K562 (cell line): Measurements from ENCODE around the gene ZNF740. TPM values are rescaled to one million over a fixed set of nuclear protein-coding genes. Genes with fewer than 3 reads are reported as not detected.

Experiments used
- AFF4 ChIP-seq: sonication (generic); formaldehyde crosslinking; IDR thresholded peaks from 2 replicates; pipeline ENCODE4 v1.8.0; 2023; ENCODE audit warnings: mild to moderate bottlenecking, missing genetic modification reagents
- ARHGAP35 ChIP-seq: fragments of 450-650 bp; IDR thresholded peaks from 2 replicates; pipeline ENCODE4 v1.6.1; 2018; ENCODE audit not compliant: partially characterized antibody
- BACH1 ChIP-seq: fragments of 200-800 bp; sonication (Bioruptor generic); IDR thresholded peaks from 2 replicates; pipeline ENCODE4 v1.6.1; 2016; ENCODE audit warnings: missing genetic modification characterization, missing compliant biosample characterization
- BCL6 ChIP-seq: fragments of 250-450 bp; sonication (Bioruptor Pico); IDR thresholded peaks from 2 replicates; pipeline ENCODE4 v1.4.0; 2020
- CBX3 ChIP-seq, 2 experiments: IDR thresholded peaks; 1 replicate in 1 of 2; 2 replicates in 1 of 2; pipeline ENCODE4 v1.6.1; 2012; ENCODE audit warnings: inconsistent platforms in 2 of 2, low read length in 2 of 2, borderline replicate concordance in 1 of 2, control low read depth in 1 of 2
- DDX20 ChIP-seq: fragments of 450-650 bp; IDR thresholded peaks from 2 replicates; pipeline ENCODE4 v1.6.1; 2016; ENCODE audit warnings: missing genetic modification characterization, low read depth, mild to moderate bottlenecking, missing compliant biosample characterization, moderate library complexity
- EP300 ChIP-seq: IDR thresholded peaks from 2 replicates; pipeline ENCODE4 v1.6.1; 2012; ENCODE audit warnings: low read length, improper control_type of control experiment
- IRF2 ChIP-seq: sonication (generic); formaldehyde crosslinking; IDR thresholded peaks from 2 replicates; pipeline ENCODE4 v1.8.1; 2022; ENCODE audit warnings: mild to moderate bottlenecking, missing genetic modification reagents
- MED1 ChIP-seq: sonication (generic); formaldehyde crosslinking; IDR thresholded peaks from 2 replicates; pipeline ENCODE4 v1.8.1; 2023; ENCODE audit warnings: missing genetic modification reagents, borderline replicate concordance
- NR2F6 ChIP-seq: fragments of 450-650 bp; formaldehyde crosslinking; IDR thresholded peaks from 2 replicates; pipeline ENCODE4 v1.4.0; 2020; ENCODE audit warnings: mild to moderate bottlenecking
- NR4A1 ChIP-seq, 2 experiments: fragments of 250-450 bp in 1 of 2; fragments of 450-650 bp in 1 of 2; sonication (Bioruptor Pico) in 1 of 2; IDR thresholded peaks; 2 replicates each; pipeline versions ENCODE4 v1.4.0 to v1.6.1; 2016 to 2020; ENCODE audit warnings: mild to moderate bottlenecking in 2 of 2, missing compliant biosample characterization in 1 of 2, missing genetic modification characterization in 1 of 2, moderate library complexity in 1 of 2
- PHF20 ChIP-seq: fragments of 450-650 bp; IDR thresholded peaks from 2 replicates; pipeline ENCODE4 v1.6.1; 2018; ENCODE audit not compliant: partially characterized antibody
- POLR2H ChIP-seq: IDR thresholded peaks from 2 replicates; pipeline ENCODE4 v1.6.1; 2016; ENCODE audit warnings: missing genetic modification characterization, low read depth, mild to moderate bottlenecking, control low read depth, missing compliant biosample characterization, moderate library complexity
- PTRF ChIP-seq: fragments of 450-650 bp; IDR thresholded peaks from 2 replicates; pipeline ENCODE4 v1.6.1; 2016; ENCODE audit warnings: mild to moderate bottlenecking, missing genetic modification characterization, missing compliant biosample characterization
- XRCC5 ChIP-seq: fragments of 200-400 bp; formaldehyde crosslinking; IDR thresholded peaks from 2 replicates; pipeline ENCODE4 v1.6.1; 2017; ENCODE audit warnings: low read depth, mild to moderate bottlenecking, low read length
- ZBTB11 ChIP-seq, 3 experiments: fragments of 200-800 bp in 1 of 3; fragments of 250-450 bp in 1 of 3; fragments of 450-650 bp in 1 of 3; sonication (Bioruptor Pico) in 1 of 3; sonication (Bioruptor generic) in 1 of 3; formaldehyde crosslinking in 1 of 3; IDR thresholded peaks; 2 replicates each; pipeline versions ENCODE4 v1.6.1 to v1.8.0; 2016 to 2022; ENCODE audit warnings: mild to moderate bottlenecking in 2 of 3, missing genetic modification characterization in 2 of 3, missing compliant biosample characterization in 1 of 3, moderate library complexity in 1 of 3
- ZBTB8A ChIP-seq: fragments of 450-650 bp; IDR thresholded peaks from 2 replicates; pipeline ENCODE4 v1.6.1; 2018; ENCODE audit warnings: mild to moderate bottlenecking, moderate library complexity; ENCODE audit not compliant: partially characterized antibody
- ZNF282 ChIP-seq: sonication (generic); formaldehyde crosslinking; IDR thresholded peaks from 2 replicates; pipeline ENCODE4 v1.8.1; 2023; ENCODE audit warnings: missing genetic modification reagents
- ZSCAN29 ChIP-seq: fragments of 450-650 bp; IDR thresholded peaks from 2 replicates; pipeline ENCODE4 v1.6.1; 2017
- polyA plus RNA-seq, 8 experiments: library from polyadenylated mRNA; depleted of rRNA in 4 of 8; stranded (reverse) in 5 of 8; unstranded in 3 of 8; fragments of >200 nt; fragmentation: Nextera tagmentation in 2 of 8; fragmentation: Illumina TruSeq in 1 of 8; extraction: Ambion mirVana in 2 of 8; extraction: Trizol in 1 of 8; gene quantifications; 2 replicates each; pipeline versions ENCODE4 v1.2.1 to v1.2.3, GENCODE V29; 2011 to 2014; ENCODE audit warnings: inconsistent platforms in 1 of 8, missing spikeins in 1 of 8
- total RNA-seq, 7 experiments: library from RNA; depleted of rRNA in 6 of 7; stranded (reverse); fragments of >200 nt in 6 of 7; fragmentation: Illumina TruSeq in 2 of 7; extraction: Trizol in 2 of 7; gene quantifications; 2 replicates each; pipeline versions ENCODE4 v1.2.1 to v1.2.3, GENCODE V29; 2011 to 2021; ENCODE audit warnings: low replicate concordance in 1 of 7
- TF ChIP-seq, protein P1 (sequence below): fragments of 250-450 bp; sonication (Bioruptor Pico); IDR thresholded peaks from 2 replicates; pipeline ENCODE4 v1.8.0; 2021; ENCODE audit warnings: moderate library complexity, mild to moderate bottlenecking, inconsistent platforms
- TF ChIP-seq, protein P2 (sequence below): sonication (generic); formaldehyde crosslinking; IDR thresholded peaks from 2 replicates; pipeline ENCODE4 v1.8.1; 2023; ENCODE audit warnings: mild to moderate bottlenecking, missing genetic modification reagents

ZNF740 gene
- total and polyA plus RNA-seq, 9 of the 15 experiments (the other 6 are each of a cell fraction or from before 2014, with no cell fraction given): 0.57 to 46.4 (median 18.6) TPM

GRCh38 chr12:53201177-53201541 lies 20.6 kb downstream of the ZNF740 start (continued):
- TF ChIP-seq DDX20 (tag) (no peak), MED1 (no peak), ZNF282 (no peak), POLR2H (tag) (no peak), NR2F6 (CRISPR knock-in tag) (no peak), AFF4 (no peak), PHF20 (no peak), ZBTB8A (no peak), BCL6 (CRISPR knock-in tag) (no peak), XRCC5 (no peak), ARHGAP35 (no peak), IRF2 (CRISPR knock-in tag) (no peak), NR4A1 (CRISPR knock-in tag; IDR thresholded peaks at IDR 0.05) (no peak), NR4A1 (tag; IDR thresholded peaks at IDR 0.05) (no peak), EP300 (peak; percentile 59; the same call in 1 of the 2 replicates), CBX3 (IDR thresholded peaks at IDR 0.05; ENCODE audit: borderline replicate concordance in 1 of 2, low read length in 2 of 2) (no peak), PTRF (tag) (no peak), BACH1 (no peak), ZSCAN29 (no peak), ZBTB11 (CRISPR knock-in tag; IDR thresholded peaks at IDR 0.05) (no peak)
- TF ChIP-seq, protein P1, sequence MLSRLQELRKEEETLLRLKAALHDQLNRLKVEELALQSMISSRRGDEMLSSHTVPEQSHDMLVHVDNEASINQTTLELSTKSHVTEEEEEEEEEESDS (CRISPR knock-in tag): no peak
- TF ChIP-seq, protein P2, sequence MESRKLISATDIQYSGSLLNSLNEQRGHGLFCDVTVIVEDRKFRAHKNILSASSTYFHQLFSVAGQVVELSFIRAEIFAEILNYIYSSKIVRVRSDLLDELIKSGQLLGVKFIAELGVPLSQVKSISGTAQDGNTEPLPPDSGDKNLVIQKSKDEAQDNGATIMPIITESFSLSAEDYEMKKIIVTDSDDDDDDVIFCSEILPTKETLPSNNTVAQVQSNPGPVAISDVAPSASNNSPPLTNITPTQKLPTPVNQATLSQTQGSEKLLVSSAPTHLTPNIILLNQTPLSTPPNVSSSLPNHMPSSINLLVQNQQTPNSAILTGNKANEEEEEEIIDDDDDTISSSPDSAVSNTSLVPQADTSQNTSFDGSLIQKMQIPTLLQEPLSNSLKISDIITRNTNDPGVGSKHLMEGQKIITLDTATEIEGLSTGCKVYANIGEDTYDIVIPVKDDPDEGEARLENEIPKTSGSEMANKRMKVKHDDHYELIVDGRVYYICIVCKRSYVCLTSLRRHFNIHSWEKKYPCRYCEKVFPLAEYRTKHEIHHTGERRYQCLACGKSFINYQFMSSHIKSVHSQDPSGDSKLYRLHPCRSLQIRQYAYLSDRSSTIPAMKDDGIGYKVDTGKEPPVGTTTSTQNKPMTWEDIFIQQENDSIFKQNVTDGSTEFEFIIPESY (CRISPR knock-in tag): no peak
